ENCODE data around the gene STX7. TPM values are rescaled to one million over a fixed set of nuclear protein-coding genes. Genes with fewer than 3 reads are reported as not detected.

The STX7 gene
- total and polyA plus RNA-seq, 2 donors (not counting 3 experiments of a cell fraction or from before 2014, with no cell fraction given) = 13.4 to 45.5 TPM

- Histone ChIP-seq H3K36me3 (ENCODE audit: control insufficient read depth in 2 of 2, extremely low read depth in 1 of 2, insufficient read depth in 2 of 2, low read length in 2 of 2) (no peaks in the 10 kb centered on the region), H3K4me3 (replicated peaks in 1 of 3; ENCODE audit: insufficient read depth in 1 of 3, low read depth in 1 of 3, low read length in 3 of 3) (no peak overlapping the region), H3K27ac (ENCODE audit: insufficient read depth, low read depth, low read length) (no peak overlapping the region), H4K20me1 (replicated peaks; ENCODE audit: control insufficient read depth, extremely low read depth, insufficient read depth, low read length) (no peaks in the 10 kb centered on the region), H2AFZ (ENCODE audit: low read depth, low read length) (no peak overlapping the region), H3K9me3 (replicated peaks; ENCODE audit: control insufficient read depth, insufficient read depth, low read length) (no peaks in the 10 kb centered on the region), H3K79me2 (ENCODE audit: control insufficient read depth, insufficient read depth, low read length) (peaks cover 24% of the 10 kb centered on the region), H3K4me2 (ENCODE audit: insufficient read depth, low read length) (no peak overlapping the region), H3K9me1 (replicated peaks; ENCODE audit: control insufficient read depth, extremely low read depth, insufficient read depth, low read length) (no peaks in the 10 kb centered on the region), H3K9ac (replicated peaks; ENCODE audit: extremely low read depth, insufficient read depth, low read length) (no peak overlapping the region), H3K27me3 (ENCODE audit: control insufficient read depth in 2 of 2, insufficient read depth in 2 of 2, low read length in 2 of 2) (peaks cover 8 to 26% of the 10 kb centered on the region in 2 experiments), H3K4me1 (ENCODE audit: control insufficient read depth, extremely low read depth, insufficient read depth, low read length) (peaks cover 23% of the 10 kb centered on the region)
- dilution Hi-C loops (cut with MboI; ENCODE audit: extremely low pct_ligation_motif_present, low sequenced_read_pairs) = no loop called here
- DNase-seq (ENCODE audit: low read depth, low spot score) (no peak), FAIRE-seq (no peak)
- BruUV-seq (replicated peaks) = no TSS peak
- intact Hi-C loops (cut with micrococcal nuclease) = no loop called here
- CTCF ChIA-PET = interaction anchor here (0.9 to 5.6 kb wide), 4 partner anchors 15 to 283 kb away, joined by 3 to 45 read pairs (median 4); partner anchors contain the start of gene SLC18B1
- TF ChIP-seq MYC (IDR thresholded peaks at IDR 0.05; ENCODE audit: low read depth, low read length) = no peak
- no peak for TF ChIP-seq POLR2AphosphoS5 (IDR thresholded peaks at IDR 0.05; ENCODE audit: insufficient read depth, low read depth, low read length)
- no peak for TF ChIP-seq POLR2A (IDR thresholded peaks at IDR 0.05; ENCODE audit: low read depth, low read length)
- no peak for TF ChIP-seq FOS (IDR thresholded peaks at IDR 0.05; ENCODE audit: borderline replicate concordance, insufficient read depth, low read length)
- TF ChIP-seq MAX (IDR thresholded peaks at IDR 0.05; ENCODE audit: insufficient read depth, insufficient read length) = no peak
- no peak for TF ChIP-seq GATA2 (IDR thresholded peaks at IDR 0.05; ENCODE audit: insufficient read depth, insufficient read length, low read depth, low read length)
- no peak for TF ChIP-seq EZH2 (IDR thresholded peaks at IDR 0.05; ENCODE audit: borderline replicate concordance, low read depth, low read length, severe bottlenecking)
- no peak for TF ChIP-seq CTCF (IDR thresholded peaks at IDR 0.05; ENCODE audit: extremely low read depth in 1 of 2, insufficient read depth in 1 of 2, low read depth in 1 of 2, low read length in 2 of 2)
- no peak for TF ChIP-seq JUN (IDR thresholded peaks at IDR 0.05; ENCODE audit: borderline replicate concordance, insufficient read depth, insufficient read length, low read depth)
- POLR2A ChIA-PET = no interaction called here
Observed at GRCh38 chr6:132515386-132515785, 2.5 kb upstream of the STX7 start.

All from endothelial cell of umbilical vein (primary cell).